HG02571 (cell line): ENCODE results near the gene OXT.
"Not testable (repeated sequence)": the region's sequence is repeated elsewhere in the genome, so short reads cannot be mapped to it uniquely, and the experiment has no call there.

Experiments used
- ATAC-seq: cut with Tn5 transposase; IDR thresholded peaks from one replicate; pipeline ENCODE4 v1.9.1; 2021; ENCODE audit warnings: mild to moderate bottlenecking, moderate library complexity; ENCODE audit not compliant: unreplicated experiment

Gene OXT

DNA sequence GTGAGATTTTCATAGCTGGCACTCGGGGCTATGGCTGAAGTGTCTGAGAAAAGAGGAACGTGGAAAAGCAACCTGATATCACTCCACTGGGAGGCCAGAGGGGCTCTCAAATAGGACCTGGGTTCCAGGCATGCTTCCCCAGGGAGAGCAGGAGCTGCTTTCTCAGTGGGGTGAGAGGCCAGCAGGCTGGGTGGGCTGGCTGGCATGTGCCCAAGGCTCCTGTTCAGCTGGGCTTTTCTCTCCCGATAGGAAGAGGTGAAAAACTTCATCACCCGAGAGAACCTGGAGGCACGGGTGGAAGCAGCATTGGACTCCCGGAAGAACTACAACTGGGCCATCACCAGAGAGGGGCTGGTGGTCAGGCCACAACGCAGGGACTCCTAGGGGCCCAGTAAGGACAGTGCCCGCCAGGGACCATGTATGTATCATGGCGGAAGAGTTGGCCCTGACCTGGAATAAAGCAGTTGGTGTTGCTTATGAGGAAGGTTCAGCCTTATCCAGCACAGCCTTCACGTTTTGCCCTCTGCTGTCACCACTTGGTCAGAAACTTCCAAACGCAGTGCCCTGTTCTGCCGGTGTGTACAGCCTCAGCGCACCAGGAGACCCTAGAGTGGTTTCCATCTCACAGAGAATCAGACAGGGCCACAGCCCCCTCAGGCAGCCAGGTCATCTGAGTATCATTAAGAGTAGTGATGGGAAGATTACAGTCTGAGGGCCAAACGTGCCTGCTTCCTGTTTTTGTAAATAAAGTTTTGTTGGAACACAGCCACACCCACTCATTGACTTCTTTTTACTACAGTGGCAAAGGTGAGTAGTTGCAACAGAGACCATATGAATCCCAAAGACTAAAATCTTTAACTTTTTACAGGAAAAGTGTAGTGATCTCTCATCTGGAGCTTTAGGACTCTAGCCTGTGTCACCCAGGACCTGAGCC, 23.7 kb upstream of the OXT start:
- ATAC-seq = no peak

DNA sequence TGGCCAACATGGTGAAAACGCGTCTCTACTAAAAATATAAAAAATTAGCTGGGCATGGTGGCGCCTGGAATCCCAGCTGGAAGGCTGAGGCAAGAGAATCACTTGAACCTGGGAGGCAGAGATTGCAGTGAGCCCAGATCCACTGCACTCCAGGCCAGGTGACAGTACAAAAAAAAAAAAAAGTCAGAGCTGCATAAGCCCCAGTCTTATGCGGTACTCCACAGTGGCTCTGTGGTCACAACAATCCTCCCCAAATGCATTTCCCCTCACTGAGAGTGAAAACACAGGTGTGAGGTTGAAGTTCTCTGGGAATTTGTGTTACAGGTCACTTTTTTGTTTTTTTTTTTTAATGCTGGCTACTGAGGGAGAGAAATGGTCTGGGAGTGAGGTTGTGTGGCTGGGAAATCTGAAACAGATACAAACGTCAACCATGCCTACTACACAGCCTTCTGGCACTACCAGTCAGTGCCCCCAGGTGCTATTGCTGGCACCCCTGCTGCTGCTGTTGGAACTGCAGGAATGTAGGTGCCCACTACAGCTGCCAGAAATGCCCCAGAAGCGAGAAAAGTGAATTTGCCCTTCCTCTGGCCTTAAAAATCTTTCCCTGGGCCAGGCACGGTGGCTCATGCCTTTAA, 19.9 kb upstream of the OXT start:
- no peak for ATAC-seq

DNA sequence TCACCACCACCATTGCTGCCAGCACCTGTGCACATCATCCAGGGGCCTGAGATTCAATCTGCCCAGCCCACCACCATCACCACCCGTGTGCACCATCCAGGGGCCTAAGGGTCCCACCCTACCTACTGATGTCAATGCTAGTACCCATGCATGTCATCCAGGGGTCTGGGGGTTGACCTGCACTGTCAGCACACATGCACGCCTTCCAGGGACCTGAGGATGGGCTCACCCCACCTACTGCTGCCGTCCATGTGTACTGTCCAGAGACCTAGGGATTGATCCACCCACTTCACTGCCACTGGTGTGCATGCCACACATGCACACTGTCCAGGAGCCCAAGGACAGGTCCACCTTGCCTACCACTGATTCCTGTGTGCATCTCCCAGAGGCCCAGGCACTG, 11.9 kb upstream of the OXT start:
- no peak for ATAC-seq

DNA sequence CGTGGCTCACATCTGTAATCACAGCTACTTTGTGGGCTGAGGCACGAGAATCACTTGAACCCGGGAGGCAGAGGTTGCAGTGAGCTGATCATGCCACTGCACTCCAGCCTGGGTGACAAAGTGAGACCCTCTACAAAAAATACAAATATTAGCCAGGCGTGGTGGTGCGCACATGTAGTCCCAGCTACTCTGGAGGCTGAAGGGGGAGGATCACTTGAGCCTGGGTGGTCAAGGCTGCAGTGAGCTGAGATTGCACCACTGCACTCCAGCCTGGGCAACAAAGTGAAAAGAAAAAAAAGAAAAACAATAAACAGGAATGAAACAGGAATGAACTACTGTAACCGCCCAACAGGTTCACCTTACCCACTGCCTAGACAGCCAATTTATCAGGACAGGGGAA, 7.3 kb upstream of the OXT start:
- ATAC-seq = not testable (repeated sequence)

DNA sequence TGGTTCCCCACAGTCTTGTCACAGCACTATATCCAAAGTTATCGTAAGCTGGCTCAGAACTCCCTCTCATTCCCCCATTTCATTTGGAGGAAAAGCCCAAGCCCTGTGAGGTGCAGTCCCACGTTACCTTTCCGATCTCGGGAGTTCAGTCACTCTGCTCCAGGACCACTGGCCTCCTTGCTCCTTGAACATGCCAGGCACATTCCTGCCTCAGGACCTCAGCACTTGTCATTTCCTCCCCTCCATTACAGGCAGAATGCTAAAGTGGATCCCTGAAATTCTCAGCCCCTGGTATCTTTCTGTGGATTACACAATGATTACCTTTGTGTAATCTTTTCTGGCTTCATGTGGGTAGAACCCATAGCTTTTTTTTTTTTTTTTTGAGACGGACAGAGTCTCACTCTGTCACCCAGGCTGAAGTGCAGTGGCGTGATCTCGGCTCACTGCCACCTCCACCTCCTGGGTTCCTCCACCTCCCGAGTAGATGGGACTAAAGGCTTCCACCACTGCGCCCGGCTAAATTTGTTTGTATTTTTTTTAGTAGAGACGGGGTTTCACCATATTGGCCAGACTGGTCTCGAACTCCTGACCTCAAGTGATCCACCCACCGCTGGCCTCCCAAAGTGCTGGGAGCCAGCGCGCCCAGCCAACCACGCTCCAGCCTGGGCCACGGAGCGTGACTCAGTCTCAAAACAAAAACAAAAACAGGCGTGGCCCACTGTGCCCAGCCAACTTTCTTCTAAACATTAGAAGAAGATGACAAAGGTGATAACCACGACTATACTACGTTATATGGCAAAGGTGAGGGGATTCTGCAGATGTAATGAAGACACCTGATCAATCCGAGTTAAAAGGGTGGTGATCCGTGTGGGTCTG, 4.0 kb upstream of the OXT start:
- ATAC-seq = no peak

DNA sequence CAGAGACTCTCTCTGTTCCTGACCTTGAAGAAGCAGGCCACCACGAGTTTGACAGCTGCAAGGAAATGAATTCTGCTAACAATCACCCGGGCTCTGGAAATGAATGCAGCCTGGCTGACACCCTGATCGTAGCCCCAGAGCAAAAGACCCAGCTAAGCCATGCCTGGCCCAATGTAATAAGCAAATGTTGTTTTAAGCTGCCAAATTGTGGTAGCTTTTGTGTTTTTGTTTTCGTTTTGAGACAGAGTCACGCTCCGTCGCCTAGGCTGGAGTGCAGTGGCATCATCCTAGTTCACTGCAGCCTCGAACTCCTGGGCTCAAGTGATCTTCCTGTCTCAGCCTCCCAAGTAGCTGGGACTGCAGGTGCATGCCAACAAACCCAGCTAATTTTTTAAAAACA, 3.3 kb upstream of the OXT start:
- no peak for ATAC-seq

DNA sequence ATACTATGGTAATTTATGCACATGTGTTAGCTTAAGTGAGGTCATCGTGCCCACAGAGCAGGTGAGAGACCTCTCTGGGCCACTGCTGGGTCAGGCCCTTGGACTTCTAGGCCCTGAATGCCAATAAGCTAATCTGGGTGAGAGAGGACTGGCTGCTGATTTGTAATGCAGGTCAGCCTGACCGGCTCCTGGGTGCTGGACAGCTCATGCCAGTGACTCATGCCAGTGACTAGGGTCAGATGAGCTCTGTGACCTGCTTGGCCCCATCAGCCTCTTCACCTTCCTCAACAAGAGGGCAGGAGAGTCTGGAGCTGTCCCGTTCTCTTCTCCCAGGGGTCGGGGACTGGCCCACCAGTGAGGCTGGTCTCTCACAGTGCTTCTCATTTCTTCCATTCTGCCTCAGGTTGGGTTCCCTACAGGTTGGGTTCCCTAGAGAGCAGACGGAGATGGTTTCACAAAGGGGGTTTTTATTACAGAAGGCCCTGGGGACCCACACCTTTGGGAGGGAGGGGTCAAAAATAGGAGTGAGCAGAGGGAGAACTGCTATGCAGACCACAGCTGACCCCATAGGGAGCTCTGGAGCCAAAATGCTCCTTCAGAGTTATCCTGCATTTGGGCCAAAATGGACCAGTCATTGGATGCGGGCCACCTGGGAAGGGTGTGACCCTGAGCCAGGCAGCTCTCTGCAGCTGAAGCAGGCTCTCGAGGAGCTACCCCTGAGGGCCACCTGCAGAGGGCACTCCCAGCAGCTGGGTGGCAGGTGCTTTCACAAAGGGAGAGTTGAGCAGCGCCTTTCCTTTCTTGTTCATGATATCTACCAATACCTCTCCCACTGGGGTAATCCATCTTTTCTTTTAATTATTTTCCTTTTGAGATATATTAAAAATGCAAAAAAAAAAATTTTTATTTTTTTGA, 2.2 kb upstream of the OXT start:
- no peak for ATAC-seq

DNA sequence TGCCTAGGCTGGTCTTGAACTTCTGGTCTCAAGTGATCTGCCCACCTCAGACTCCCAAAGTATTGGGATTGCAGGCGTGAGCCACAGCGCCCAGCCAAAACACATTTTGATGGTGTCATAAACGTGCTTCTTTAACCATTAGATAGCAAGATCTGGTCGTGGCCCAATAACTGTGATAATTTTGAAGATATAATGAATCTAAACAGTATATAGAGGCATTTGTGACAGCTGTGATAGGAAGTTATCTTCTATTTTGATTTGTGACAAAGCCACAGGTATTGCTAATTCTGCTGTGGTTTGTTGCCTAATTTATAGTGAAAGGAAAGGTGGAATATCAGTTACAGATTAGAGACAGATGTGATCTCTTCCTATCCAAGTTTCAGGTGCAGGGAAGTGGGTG, 695 bp upstream of the OXT start:
- ATAC-seq = no peak

DNA sequence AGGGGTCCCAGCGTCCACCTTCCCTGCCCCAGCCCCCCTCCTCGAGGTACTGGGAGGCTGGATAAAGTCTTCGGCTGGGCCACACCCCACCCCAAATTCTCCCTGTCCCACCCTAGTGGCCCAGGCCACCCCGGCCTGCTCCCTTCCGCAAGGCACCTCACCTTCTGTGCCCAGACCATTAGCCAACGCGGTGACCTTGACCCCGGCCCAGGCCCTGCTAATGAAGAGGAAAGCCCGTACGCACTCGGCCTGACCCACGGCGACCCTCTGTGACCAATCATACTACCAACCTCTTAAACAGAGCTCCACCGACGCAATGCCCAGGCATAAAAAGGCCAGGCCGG, 182 bp upstream of the OXT start:
- no peak for ATAC-seq

DNA sequence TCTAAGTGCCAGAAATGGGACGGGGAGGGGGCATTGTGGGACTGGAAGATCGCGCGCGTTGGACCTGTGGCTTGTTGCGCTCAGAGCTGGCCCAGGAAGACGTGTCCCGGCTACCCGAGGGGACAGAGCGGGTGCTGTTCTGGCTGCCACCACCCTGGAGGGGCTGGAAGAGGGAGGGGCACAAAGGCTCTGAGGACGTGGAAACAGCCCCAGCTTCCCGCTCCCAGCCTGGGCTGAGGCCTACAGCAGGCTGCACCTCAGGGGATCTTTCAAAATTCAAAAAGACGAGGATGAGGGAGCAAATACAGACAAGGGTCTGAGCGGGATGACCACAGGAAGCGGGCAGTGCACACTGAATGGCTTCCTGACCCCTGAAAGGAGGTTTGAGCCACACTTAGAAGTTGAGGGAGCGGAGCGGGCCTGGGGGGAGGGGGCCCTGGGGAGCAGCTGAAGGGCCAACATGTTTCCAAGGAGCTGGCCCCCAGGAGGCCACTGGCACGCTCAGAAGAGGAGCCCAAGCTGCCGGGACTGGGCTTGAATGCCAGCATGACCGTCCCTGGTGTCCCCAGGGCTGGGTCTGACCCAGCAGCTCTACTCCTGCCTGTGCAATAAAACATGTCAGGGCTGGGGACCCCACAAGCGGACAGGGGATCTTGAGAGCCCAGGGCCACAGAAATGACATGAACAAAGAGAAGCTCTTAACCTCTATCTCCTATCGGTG, 1.3 kb downstream of the OXT start:
- ATAC-seq = no peak

DNA sequence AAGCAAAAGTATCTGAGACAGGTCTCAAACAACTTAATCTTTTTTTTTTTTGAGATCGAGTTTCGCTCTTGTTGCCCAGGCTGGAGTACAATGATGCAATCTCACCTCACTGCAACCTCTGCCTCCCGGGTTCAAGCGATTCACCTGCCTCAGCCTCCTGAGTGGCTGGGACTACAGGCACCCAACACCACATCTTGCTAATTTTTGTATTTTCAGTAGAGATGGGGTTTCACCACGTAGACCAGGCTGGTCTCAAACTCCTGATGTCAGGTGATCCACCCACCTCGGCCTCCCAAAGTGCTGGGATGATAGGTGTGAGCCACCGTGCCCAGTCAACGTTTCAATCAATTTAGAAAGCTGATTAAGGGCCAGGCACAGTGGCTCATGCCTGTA, 1.8 kb downstream of the OXT start:
- not testable (repeated sequence) for ATAC-seq

DNA sequence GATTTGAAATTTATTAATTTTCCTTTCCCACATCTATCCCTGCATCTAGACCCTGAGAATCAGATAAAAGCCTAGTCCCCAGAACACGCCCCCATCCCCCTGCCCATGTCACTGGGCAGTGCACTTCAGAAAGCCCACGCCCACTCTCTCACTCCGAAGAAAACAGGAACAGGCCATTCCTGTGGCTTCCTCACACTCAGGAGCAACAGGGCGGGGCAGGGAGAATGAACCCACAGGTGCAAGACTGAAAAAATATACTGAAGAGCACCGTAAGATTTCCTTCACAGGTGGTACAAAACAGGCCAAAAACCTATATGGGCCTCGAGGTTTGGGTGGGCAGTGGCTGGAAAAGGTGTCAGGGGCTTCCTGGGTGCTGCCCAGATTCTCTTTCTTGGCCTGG, 3.4 kb downstream of the OXT start:
- ATAC-seq = no peak

DNA sequence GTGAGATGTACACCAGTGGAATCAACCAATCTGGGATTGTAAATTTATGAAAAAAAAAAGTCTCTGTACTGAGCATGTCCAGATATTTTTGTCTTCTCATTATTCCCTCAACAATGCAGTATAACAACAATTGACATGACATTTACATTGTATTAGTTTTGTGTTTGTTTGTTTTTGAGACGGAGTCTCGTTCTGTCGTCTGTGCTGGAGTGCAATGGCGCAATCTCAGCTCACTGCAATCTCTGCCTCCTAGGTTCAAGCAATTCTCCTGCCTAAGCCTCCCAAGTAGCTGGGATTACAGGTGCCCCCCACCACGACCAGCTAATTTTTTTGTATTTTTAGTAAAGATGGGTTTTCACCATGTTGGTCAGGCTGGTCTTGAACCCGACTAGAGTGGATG, 3.9 kb downstream of the OXT start:
- not testable (repeated sequence) for ATAC-seq

DNA sequence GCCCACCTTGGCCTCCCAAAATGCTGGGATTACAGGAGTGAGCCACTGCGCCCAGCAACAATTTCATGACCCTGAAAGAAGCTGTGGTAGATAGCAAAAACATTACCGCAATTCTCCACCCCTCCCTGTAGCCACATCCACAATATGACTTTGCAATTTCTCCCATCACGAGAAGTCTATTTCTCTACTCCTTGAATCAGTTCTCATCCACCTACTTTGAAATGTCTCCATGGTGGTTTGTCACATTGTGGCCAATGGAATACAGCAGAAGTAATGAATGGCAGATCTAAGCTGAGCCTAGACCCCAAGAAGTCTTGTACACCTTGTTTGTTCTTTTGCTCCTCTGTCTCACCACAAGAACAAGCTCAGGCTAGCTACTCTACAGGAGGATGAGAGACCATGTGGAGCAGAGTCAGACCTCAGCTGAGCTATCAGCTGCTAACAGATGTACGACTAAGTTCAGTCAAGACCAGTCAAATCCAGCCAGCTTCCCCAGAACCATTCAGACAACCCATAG, 6.3 kb downstream of the OXT start:
- ATAC-seq = no peak

DNA sequence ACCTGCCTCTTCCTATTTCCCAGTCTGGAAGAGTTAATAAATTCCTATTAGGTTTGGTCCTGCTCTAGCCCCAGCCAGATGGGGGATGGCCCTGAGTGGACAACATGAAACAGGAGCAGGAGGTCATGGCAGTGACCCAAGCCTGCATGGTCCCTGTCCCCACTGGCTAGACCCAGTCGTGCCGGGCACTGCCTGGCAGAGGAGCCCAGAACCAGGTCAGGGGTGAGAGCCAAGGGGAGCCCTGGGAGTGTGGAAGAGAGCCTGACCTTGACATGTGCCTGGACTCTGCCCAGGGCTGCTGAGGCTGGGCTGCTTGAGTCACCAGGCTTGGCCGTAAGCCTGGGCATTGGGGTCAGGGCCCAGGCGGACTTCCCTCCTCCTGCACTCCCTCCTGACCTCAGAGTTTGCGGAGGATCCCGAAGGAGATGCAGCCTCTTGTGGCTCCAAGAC, 9.5 kb downstream of the OXT start:
- ATAC-seq = no peak

DNA sequence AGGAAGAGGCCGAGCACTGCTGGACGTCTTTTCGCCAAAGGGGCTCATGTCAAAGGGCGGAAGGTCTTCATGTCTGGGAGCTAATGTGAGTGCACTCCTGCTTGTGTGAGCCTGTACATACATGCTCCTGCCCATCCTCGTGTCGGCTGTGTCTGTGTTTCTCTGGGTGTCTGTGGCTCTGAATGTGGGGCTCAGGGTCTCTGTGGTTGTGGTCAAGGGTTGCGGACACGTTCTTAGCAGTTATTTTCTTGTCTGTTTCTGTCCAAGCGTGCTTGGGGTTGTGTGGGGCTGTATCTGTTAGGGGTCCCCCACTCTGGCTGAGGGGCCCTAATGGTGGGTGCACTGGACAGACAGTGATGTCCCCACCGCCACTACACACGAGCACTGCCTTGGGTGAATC, 10.2 kb downstream of the OXT start:
- ATAC-seq = no peak

DNA sequence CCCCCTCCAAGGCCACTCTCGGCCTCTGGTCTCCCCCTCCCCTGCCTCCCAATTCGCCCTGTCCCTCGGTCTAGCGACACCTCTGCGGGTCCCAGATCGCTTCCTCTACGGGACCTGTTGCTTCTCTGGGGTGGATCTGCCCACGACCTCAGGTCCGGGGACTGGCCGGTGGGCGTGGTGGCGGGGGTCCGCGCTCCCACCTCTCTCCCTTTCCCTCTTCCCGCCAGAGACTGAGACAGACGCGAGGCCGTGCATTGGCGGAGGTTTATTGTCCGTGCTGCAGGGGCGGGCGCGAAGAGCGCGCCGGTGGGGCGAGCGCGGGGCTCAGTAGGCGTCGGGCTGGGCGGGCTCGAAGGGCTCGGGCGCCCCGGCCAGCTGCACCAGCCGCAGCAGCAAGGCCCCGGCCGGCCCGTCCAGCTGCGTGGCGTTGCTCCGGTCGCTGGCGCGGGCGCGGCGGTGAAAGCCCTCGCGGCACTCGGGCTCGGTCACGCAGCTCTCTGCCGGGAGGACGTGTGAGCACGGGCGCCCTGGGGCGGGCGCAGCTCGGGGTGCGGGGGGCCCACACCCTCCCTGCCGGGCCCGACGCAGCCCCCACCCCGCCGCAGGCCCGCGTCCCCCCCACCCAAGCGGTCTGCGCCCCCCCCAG, 11.0 kb downstream of the OXT start:
- ATAC-seq = no peak

DNA sequence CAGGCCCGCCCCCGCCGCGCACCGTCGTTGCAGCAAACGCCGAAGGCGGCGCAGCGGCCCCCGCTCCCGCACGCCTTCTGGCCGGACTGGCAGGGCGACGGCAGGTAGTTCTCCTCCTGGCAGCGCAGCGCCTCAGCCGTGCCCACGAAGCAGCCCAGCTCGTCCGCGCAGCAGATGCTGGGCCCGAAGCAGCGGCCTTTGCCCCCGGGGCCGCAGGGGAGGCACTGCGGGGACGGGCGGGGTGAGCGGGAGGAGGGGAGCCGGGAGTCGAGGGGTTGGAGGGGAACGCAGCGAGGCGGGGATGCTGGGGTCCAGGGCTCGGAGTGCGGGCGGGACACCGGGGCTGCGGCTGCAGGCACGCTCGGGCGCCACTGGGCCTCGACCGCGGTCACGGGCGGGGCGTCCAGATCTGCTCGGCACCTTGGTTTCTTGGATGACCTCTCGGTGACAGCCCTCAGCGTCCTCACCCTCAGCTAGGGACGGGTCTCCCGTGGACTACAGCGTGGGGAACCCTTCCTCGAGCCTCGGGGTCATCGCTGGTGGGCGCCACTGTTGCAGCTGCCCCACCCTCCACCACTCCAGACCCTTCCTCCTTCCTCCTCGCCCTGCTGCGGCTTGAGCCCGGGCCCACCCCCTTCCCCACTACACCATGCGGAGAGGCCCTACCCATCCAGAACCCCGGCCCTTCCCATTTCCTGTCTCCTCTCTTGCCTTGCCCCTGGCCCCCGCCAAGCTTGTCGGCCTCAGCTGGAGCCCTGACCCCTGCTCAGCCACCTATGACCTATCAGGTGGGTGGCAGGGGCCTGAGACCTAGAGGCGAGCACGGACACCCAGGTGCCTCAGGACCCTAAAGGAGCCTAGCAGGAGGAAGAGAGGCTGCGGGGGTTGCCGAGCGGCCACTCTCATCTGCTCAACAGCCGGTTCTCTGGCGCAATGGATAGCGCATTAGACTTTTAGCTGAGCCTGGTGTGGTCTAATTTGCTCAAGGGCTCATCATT, 11.8 kb downstream of the OXT start:
- ATAC-seq = no peak
